GM23248 (cell line): ENCODE measurements around the gene NR3C2. TPM values are rescaled to one million over a fixed set of nuclear protein-coding genes. Genes with fewer than 3 reads are reported as not detected.

ENCODE experiments used
- DNase-seq: peaks from one replicate; pipeline ENCODE4 v3.0.0-alpha.2; 2015
- H2AFZ ChIP-seq: fragments of 200-600 bp; sonication (generic); 2 replicates; pipeline ENCODE4 v1.6.1; 2016; ENCODE audit warnings: antibody characterized with exemption
- H3F3A ChIP-seq: fragments of 200-600 bp; sonication (generic); 2 replicates; pipeline ENCODE4 v1.6.1; 2016; ENCODE audit warnings: mild to moderate bottlenecking, antibody characterized with exemption, mixed run types; ENCODE audit not compliant: insufficient read depth
- H3K27ac ChIP-seq: fragments of 200-600 bp; sonication (generic); 2 replicates; pipeline ENCODE4 v1.5.1; 2016; ENCODE audit warnings: mild to moderate bottlenecking
- H3K27me3 ChIP-seq: fragments of 200-600 bp; sonication (generic); replicated peaks from 2 replicates; pipeline ENCODE4 v1.6.1; 2016; ENCODE audit warnings: mild to moderate bottlenecking; ENCODE audit not compliant: insufficient read depth
- H3K36me3 ChIP-seq: fragments of 200-600 bp; sonication (generic); 2 replicates; pipeline ENCODE4 v1.6.1; 2016; ENCODE audit warnings: low read depth, mild to moderate bottlenecking
- H3K4me1 ChIP-seq: fragments of 200-600 bp; sonication (generic); 2 replicates; pipeline ENCODE4 v1.6.1; 2016; ENCODE audit warnings: mild to moderate bottlenecking; ENCODE audit not compliant: insufficient read depth
- H3K4me2 ChIP-seq: fragments of 200-600 bp; sonication (generic); one replicate; pipeline ENCODE4 v1.6.1; 2016; ENCODE audit warnings: mild to moderate bottlenecking; ENCODE audit not compliant: unreplicated experiment
- H3K4me3 ChIP-seq: fragments of 200-600 bp; sonication (generic); 2 replicates; pipeline ENCODE4 v1.5.1; 2016; ENCODE audit warnings: mild to moderate bottlenecking
- H3K79me2 ChIP-seq: fragments of 200-600 bp; sonication (generic); 2 replicates; pipeline ENCODE4 v1.6.1; 2016; ENCODE audit warnings: mild to moderate bottlenecking; ENCODE audit not compliant: insufficient read depth
- H3K9ac ChIP-seq: fragments of 200-600 bp; sonication (generic); 2 replicates; pipeline ENCODE4 v1.6.1; 2016; ENCODE audit warnings: mild to moderate bottlenecking
- H3K9me2 ChIP-seq: fragments of 200-600 bp; sonication (generic); 2 replicates; pipeline ENCODE4 v1.6.1; 2016; ENCODE audit warnings: mixed run types, mild to moderate bottlenecking, moderate library complexity; ENCODE audit not compliant: insufficient read depth
- H3K9me3 ChIP-seq: fragments of 200-600 bp; sonication (generic); one replicate; pipeline ENCODE4 v1.6.1; 2017; ENCODE audit warnings: low read depth
- H4K20me1 ChIP-seq: fragments of 200-600 bp; sonication (generic); 2 replicates; pipeline ENCODE4 v1.6.0; 2016; ENCODE audit not compliant: insufficient read depth
- EZH2 ChIP-seq: fragments of 200-600 bp; sonication (generic); IDR thresholded peaks from 2 replicates; pipeline ENCODE4 v1.6.1; 2018; ENCODE audit warnings: antibody characterized with exemption, mild to moderate bottlenecking; ENCODE audit not compliant: insufficient read depth, poor library complexity, severe bottlenecking
- EZH2phosphoT487 ChIP-seq: fragments of 200-600 bp; sonication (generic); IDR thresholded peaks from 2 replicates; pipeline ENCODE4 v1.6.1; 2018; ENCODE audit warnings: antibody characterized with exemption, moderate library complexity, mild to moderate bottlenecking, low read depth; ENCODE audit not compliant: insufficient read depth
- WGBS, 2 experiments: methylation state at CpG; one replicate each; pipeline ENCODE4 v1.1.6; 2015 to 2017; ENCODE audit warnings: low lambda C conversion rate in 2 of 2, low coverage in 1 of 2; ENCODE audit errors: missing lambda C conversion rate in 2 of 2; 5-methylcytosine and 5-hydroxymethylcytosine counted together
- in situ Hi-C: fragments of 300-500 bp; cut with MboI; formaldehyde crosslinking; loops from 2 replicates; pipeline ENCODE4 v1.15.0; 2020
- polyA plus RNA-seq: library from polyadenylated mRNA; unstranded; fragments of >200 nt; fragmentation: Nextera tagmentation; extraction: Ambion mirVana; gene quantifications from 2 replicates; pipeline ENCODE4 v1.2.1, GENCODE V29; 2016
- total RNA-seq: library from RNA; depleted of rRNA; stranded (reverse); fragments of >200 nt; shearing (Covaris generic); gene quantifications from 2 replicates; pipeline ENCODE4 v1.2.3, GENCODE V29; 2014

Gene NR3C2
- total and polyA plus RNA-seq, 2 experiments from 2014 or later = 0.04 TPM; not detected in 1

- no peaks in the 10 kb centered on the region for H3K9me3 ChIP-seq
- in situ Hi-C loops = no loop called here
- TF ChIP-seq EZH2 = no peak
- TF ChIP-seq EZH2phosphoT487 = no peak
- 58 to 60% methylated on average over 2 of the region's 2 CpGs for WGBS, 2 experiments
- no peaks in the 10 kb centered on the region for H3K79me2 ChIP-seq
- no peaks in the 10 kb centered on the region for H3K4me1 ChIP-seq
- H3K9ac ChIP-seq = no peak overlapping the region
- H3F3A ChIP-seq = no peaks in the 10 kb centered on the region
- H2AFZ ChIP-seq = no peak overlapping the region
- no peaks in the 10 kb centered on the region for H3K36me3 ChIP-seq
- H3K27ac ChIP-seq = no peak overlapping the region
- peaks cover 31% of the 10 kb centered on the region for H3K27me3 ChIP-seq
- no peak for DNase-seq
- H4K20me1 ChIP-seq = no peaks in the 10 kb centered on the region
- H3K4me2 ChIP-seq = no peak overlapping the region
- no peak overlapping the region for H3K4me3 ChIP-seq
- H3K9me2 ChIP-seq = no peaks in the 10 kb centered on the region
These were observed 4.2 kb downstream of the NR3C2 start for GRCh38 chr4:148438047-148438446.

DNA sequence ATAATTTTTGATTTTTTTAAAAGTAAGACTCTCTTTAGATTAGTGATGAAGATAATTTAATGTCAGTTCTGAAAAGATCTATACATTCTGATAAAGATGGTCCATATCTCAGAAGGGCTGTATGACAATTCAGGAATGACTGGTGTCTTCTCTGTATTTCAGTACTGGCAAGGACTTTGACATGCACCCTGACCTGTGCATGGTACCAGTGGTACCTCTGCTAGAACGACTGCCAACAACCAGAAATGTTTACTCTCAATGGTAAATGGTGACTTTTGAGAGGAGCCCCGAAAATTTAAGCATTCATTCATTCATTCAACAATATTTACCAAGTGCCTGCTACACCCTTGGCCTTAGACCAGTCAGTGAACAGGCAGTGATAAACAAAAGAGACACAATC is 4.8 kb downstream of the NR3C2 start:
- Histone ChIP-seq H2AFZ (no peak overlapping the region), H3F3A (no peaks in the 10 kb centered on the region), H3K9me3 (no peaks in the 10 kb centered on the region), H4K20me1 (no peaks in the 10 kb centered on the region), H3K4me1 (no peaks in the 10 kb centered on the region), H3K36me3 (no peaks in the 10 kb centered on the region), H3K9me2 (no peaks in the 10 kb centered on the region), H3K27me3 (peaks cover 27% of the 10 kb centered on the region), H3K4me2 (no peak overlapping the region), H3K79me2 (no peaks in the 10 kb centered on the region), H3K9ac (no peak overlapping the region), H3K4me3 (no peak overlapping the region), H3K27ac (no peak overlapping the region)
- DNase-seq = no peak
- in situ Hi-C loops = no loop called here
- TF ChIP-seq EZH2 = no peak
- TF ChIP-seq EZH2phosphoT487 = no peak
- WGBS, 2 experiments = 8 to 19% methylated on average over 2 of the region's 2 CpGs

DNA sequence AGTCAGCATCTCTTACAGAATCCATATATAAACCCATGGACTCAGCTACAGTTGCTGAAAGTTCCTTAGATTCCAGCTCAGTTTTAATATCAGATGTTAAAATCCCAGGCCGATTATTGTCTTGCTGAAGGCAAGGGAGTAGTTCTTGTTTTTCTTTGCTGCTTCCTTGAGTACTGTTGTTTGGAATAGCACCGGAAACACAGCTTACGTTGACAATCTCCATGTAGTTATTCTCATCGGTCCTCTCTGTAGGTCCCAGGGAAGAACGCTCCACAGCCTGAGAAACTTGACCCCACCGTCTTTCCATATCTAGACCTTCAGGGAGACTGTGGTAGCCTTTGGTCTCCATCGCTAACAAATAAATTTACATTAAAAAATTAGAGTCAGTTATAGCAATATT is 5.7 kb downstream of the NR3C2 start:
- H3K36me3 ChIP-seq = no peaks in the 10 kb centered on the region
- no peaks in the 10 kb centered on the region for H3F3A ChIP-seq
- H4K20me1 ChIP-seq = no peaks in the 10 kb centered on the region
- H2AFZ ChIP-seq = no peak overlapping the region
- H3K27me3 ChIP-seq = peaks cover 21% of the 10 kb centered on the region
- H3K9me3 ChIP-seq = no peaks in the 10 kb centered on the region
- H3K9ac ChIP-seq = no peak overlapping the region
- no peaks in the 10 kb centered on the region for H3K9me2 ChIP-seq
- in situ Hi-C loops = no loop called here
- H3K4me1 ChIP-seq = no peaks in the 10 kb centered on the region
- H3K27ac ChIP-seq = no peak overlapping the region
- no peak overlapping the region for H3K4me2 ChIP-seq
- 75 to 76% methylated on average over 7 of the region's 7 CpGs for WGBS, 2 experiments
- H3K79me2 ChIP-seq = no peaks in the 10 kb centered on the region
- TF ChIP-seq EZH2phosphoT487 (no peak), EZH2 (no peak)
- DNase-seq = no peak
- no peak overlapping the region for H3K4me3 ChIP-seq

GRCh38 chr4:148435654-148436406 is 6.4 kb downstream of the NR3C2 start:
- Histone ChIP-seq H3K9me2 (no peaks in the 10 kb centered on the region), H3K27me3 (peaks cover 14% of the 10 kb centered on the region), H3K79me2 (no peaks in the 10 kb centered on the region), H3K36me3 (no peaks in the 10 kb centered on the region), H3K4me2 (no peak overlapping the region), H3K4me3 (no peak overlapping the region), H3K9me3 (no peaks in the 10 kb centered on the region), H2AFZ (no peak overlapping the region), H3K27ac (no peak overlapping the region), H3K4me1 (no peaks in the 10 kb centered on the region), H3F3A (no peaks in the 10 kb centered on the region), H3K9ac (no peak overlapping the region), H4K20me1 (no peaks in the 10 kb centered on the region)
- WGBS, 2 experiments = 67 to 68% methylated on average over 16 of the region's 16 CpGs
- in situ Hi-C loops = no loop called here
- no peak for DNase-seq
- no peak for TF ChIP-seq EZH2
- no peak for TF ChIP-seq EZH2phosphoT487
